K562 (cell line): ENCODE data around the gene INHBC.

Source experiments
- CTCF ChIP-seq, 3 experiments: IDR thresholded peaks in 2 of 3; conservative IDR thresholded peaks in 1 of 3; 2 replicates each; pipeline ENCODE4 v1.5.1; 2011 to 2012; ENCODE audit warnings: low read length in 3 of 3, mild to moderate bottlenecking in 3 of 3, control low read depth in 2 of 3, improper control_type of control experiment in 1 of 3, inconsistent platforms in 1 of 3, low read depth in 1 of 3, mixed read lengths in 1 of 3, moderate library complexity in 1 of 3; ENCODE audit not compliant: insufficient read depth in 2 of 3
- ESRRA ChIP-seq: fragments of 450-650 bp; IDR thresholded peaks from 2 replicates; pipeline ENCODE4 v1.6.1; 2014; ENCODE audit warnings: low read depth, mild to moderate bottlenecking, moderate library complexity, borderline replicate concordance
- EZH2 ChIP-seq: IDR thresholded peaks from 2 replicates; pipeline ENCODE4 v1.6.1; 2012; ENCODE audit warnings: low read depth, mild to moderate bottlenecking, inconsistent platforms, low read length, borderline replicate concordance
- PRDM10 ChIP-seq: fragments of 450-650 bp; IDR thresholded peaks from 2 replicates; pipeline ENCODE4 v1.6.1; 2018; ENCODE audit not compliant: partially characterized antibody
- PRMT5 ChIP-seq: sonication (generic); formaldehyde crosslinking; IDR thresholded peaks from 2 replicates; pipeline ENCODE4 v1.5.0; 2020; ENCODE audit warnings: missing genetic modification reagents
- RAD51 ChIP-seq: fragments of 450-650 bp; IDR thresholded peaks from 2 replicates; pipeline ENCODE4 v1.7.1; 2016; ENCODE audit warnings: low read depth, mild to moderate bottlenecking, borderline replicate concordance
- ZNF239 ChIP-seq: fragments of 250-450 bp; sonication (Bioruptor Pico); IDR thresholded peaks from 2 replicates; pipeline ENCODE4 v1.4.0; 2020; ENCODE audit warnings: mild to moderate bottlenecking
- ZNF274 ChIP-seq: IDR thresholded peaks from 2 replicates; pipeline ENCODE4 v1.6.1; 2011; ENCODE audit warnings: low read depth, mild to moderate bottlenecking, low read length, moderate library complexity, borderline replicate concordance

- TF ChIP-seq RAD51 = peak; percentile 19; the same call in 1 of the 2 replicates
- no peak for TF ChIP-seq ZNF239 (CRISPR knock-in tag)
- no peak for TF ChIP-seq CTCF (IDR thresholded peaks at IDR 0.05 in 2 of 3, conservative IDR thresholded peaks at IDR 0.05 in 1 of 3; ENCODE audit: insufficient read depth in 2 of 3, low read depth in 1 of 3, low read length in 3 of 3)
- TF ChIP-seq EZH2 = no peak
- no peak for TF ChIP-seq PRDM10
- TF ChIP-seq ZNF274 = no peak
- no peak for TF ChIP-seq ESRRA
- no peak for TF ChIP-seq PRMT5 (CRISPR knock-in tag)
These were observed 5.0 kb upstream of the INHBC start for GRCh38 chr12:57429473-57430111.
